Measurements from ENCODE around the gene HOXA5.

GRCh38 chr7:27142580-27143022 is 880 bp downstream of the HOXA5 start:
- TF ChIP-seq POLR2A (IDR thresholded peaks at IDR 0.05; ENCODE audit: low read depth, low read length) (no peak), POLR2AphosphoS5 (IDR thresholded peaks at IDR 0.05; ENCODE audit: low read depth, low read length) (no peak), TAF1 (IDR thresholded peaks at IDR 0.05; ENCODE audit: low read depth, low read length) (no peak), SPI1 (IDR thresholded peaks at IDR 0.05; ENCODE audit: low read depth, low read length) (no peak), POU2F2 (IDR thresholded peaks at IDR 0.05; ENCODE audit: low read depth, low read length) (no peak)

Data from GM12891 (cell line).